ENCODE results near the gene OSM. TPM values are rescaled to one million over a fixed set of nuclear protein-coding genes. Genes with fewer than 3 reads are reported as not detected.

Gene OSM
- polyA plus RNA-seq, 1 donor (not counting 4 experiments of a cell fraction or from before 2014, with no cell fraction given) = not detected

DNA sequence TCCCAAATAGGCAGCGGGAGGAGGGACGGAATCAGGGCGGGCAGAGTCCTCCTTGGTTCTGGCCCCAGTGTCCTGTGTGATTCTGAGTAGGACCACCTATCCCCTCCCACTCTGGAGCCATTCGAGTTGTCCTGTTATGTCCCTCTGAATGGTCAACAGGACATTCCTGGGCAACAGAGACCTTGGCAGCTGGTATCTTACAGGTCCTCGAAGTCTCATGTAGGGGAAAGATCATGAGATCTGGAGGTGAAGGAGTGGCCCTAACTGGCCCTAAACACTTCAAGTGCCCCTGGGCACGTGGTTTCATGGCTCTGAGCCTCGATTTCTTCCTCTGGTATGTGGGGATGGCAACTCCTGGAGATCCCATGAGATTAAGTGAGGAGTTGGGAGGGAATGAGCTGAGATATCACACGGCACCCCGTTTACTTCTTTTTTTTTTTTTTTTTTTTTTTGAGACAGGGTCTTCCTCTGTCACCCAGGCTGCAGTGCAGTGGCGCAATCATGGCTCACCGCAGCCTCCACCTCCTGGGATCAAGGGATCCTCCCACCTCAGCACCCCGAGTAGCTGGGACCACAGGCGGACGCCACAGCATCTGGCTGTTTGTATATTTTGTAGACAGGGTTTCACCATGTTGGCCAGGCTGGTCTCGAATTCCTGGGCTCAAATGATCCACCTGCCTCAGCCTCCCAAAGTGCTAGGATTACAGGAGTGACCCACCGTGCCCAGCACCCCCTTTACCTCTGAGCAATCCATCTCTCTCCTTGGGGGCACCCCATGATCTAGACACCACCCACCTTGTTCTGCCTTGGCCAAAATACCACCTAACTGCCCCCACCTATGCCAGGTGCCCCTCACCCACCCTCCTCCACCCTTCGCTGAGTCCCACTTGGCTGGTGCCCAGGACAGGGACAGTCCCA lies 26.9 kb downstream of the OSM start:
- Histone ChIP-seq H3K9me1 (ENCODE audit: control insufficient read depth, extremely low read depth, insufficient read depth, low read length) (no peaks in the 10 kb centered on the region), H3K27me3 (ENCODE audit: control insufficient read depth, extremely low read depth, insufficient read depth, low read length) (no peaks in the 10 kb centered on the region), H3K9me3 (ENCODE audit: control insufficient read depth, low read depth, low read length) (no peaks in the 10 kb centered on the region), H3K4me2 (ENCODE audit: control insufficient read depth, extremely low read depth, insufficient read depth, low read depth, low read length) (no peak overlapping the region), H3K27ac (ENCODE audit: control insufficient read depth, insufficient read depth, low read length) (no peak overlapping the region), H2AFZ (ENCODE audit: control insufficient read depth, low read length) (no peak overlapping the region), H3K9ac (ENCODE audit: control insufficient read depth, extremely low read depth, insufficient read depth, low read length) (no peak overlapping the region), H3K4me3 (ENCODE audit: control insufficient read depth in 2 of 3, extremely low read depth in 1 of 3, insufficient read depth in 2 of 3, low read depth in 1 of 3, low read length in 3 of 3) (no peak overlapping the region), H3K36me3 (ENCODE audit: control insufficient read depth in 2 of 2, extremely low read depth in 1 of 2, insufficient read depth in 2 of 2, low read length in 2 of 2) (peaks cover 0 to 2% of the 10 kb centered on the region in 2 experiments), H4K20me1 (ENCODE audit: control insufficient read depth, extremely low read depth, insufficient read depth, low read length) (no peaks in the 10 kb centered on the region), H3K4me1 (ENCODE audit: control insufficient read depth, extremely low read depth, insufficient read depth, low read length) (no peaks in the 10 kb centered on the region), H3K79me2 (ENCODE audit: control insufficient read depth, insufficient read depth, low read length) (no peaks in the 10 kb centered on the region)
- FAIRE-seq = no peak
- no peak for DNase-seq (ENCODE audit: low read depth, low spot score)
- dilution Hi-C loops (cut with MboI; ENCODE audit: extremely low pct_ligation_motif_present, low sequenced_read_pairs) = no loop called here
- TF ChIP-seq, protein P1, sequence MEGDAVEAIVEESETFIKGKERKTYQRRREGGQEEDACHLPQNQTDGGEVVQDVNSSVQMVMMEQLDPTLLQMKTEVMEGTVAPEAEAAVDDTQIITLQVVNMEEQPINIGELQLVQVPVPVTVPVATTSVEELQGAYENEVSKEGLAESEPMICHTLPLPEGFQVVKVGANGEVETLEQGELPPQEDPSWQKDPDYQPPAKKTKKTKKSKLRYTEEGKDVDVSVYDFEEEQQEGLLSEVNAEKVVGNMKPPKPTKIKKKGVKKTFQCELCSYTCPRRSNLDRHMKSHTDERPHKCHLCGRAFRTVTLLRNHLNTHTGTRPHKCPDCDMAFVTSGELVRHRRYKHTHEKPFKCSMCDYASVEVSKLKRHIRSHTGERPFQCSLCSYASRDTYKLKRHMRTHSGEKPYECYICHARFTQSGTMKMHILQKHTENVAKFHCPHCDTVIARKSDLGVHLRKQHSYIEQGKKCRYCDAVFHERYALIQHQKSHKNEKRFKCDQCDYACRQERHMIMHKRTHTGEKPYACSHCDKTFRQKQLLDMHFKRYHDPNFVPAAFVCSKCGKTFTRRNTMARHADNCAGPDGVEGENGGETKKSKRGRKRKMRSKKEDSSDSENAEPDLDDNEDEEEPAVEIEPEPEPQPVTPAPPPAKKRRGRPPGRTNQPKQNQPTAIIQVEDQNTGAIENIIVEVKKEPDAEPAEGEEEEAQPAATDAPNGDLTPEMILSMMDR (optimal IDR thresholded peaks at IDR 0.05 in 1 of 3, IDR thresholded peaks at IDR 0.05 in 1 of 3, conservative IDR thresholded peaks at IDR 0.05 in 1 of 3; ENCODE audit: extremely low read depth in 1 of 3, insufficient read depth in 2 of 3, low read length in 3 of 3) = no peak
- TF ChIP-seq EZH2 (IDR thresholded peaks at IDR 0.05; ENCODE audit: low read length) = no peak

DNA sequence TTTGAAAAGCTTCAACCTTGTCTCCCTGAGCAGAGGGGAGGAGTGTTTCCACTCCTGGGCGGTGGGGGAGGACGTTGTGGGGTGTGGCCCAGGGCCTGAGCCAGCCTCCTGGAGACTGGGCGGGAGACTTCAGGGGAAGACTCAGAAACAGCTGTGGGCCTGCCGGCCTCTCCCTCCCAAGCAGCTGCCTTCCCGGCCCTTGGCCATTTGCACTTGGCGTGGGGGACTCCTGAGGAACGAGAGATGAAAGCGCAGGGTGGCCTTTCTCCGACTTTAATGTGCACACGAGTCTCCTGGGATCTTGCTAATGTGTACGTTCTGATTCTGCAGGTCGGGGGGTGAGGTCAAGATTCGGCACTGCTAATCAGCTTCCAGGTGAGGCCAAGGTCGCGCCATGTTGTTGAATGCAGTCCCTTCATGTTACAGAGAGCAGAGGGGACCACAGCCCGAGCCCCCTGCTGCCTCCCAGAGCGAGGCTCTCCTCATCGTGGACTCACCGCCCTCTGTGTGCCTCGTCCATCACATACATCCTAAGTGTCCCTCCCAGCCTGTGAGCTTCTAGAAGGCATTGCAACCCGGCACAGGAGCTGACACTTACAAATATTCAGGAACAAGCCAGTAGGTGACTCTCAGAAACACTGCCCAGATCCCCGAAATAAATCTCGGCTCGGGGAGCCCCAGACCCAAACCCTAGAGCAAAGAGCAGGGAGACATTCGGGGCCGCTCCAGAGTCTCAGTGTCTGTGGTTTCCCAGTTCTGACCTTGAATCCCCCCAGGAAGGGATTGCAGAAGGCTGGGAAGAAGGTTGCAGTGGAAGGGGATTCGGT lies 27.8 kb downstream of the OSM start:
- no peaks in the 10 kb centered on the region for H3K27me3 ChIP-seq (ENCODE audit: control insufficient read depth, extremely low read depth, insufficient read depth, low read length)
- no peaks in the 10 kb centered on the region for H3K79me2 ChIP-seq (ENCODE audit: control insufficient read depth, insufficient read depth, low read length)
- H3K27ac ChIP-seq (ENCODE audit: control insufficient read depth, insufficient read depth, low read length) = no peak overlapping the region
- no peak overlapping the region for H3K4me2 ChIP-seq (ENCODE audit: control insufficient read depth, extremely low read depth, insufficient read depth, low read depth, low read length)
- H3K9ac ChIP-seq (ENCODE audit: control insufficient read depth, extremely low read depth, insufficient read depth, low read length) = no peak overlapping the region
- TF ChIP-seq EZH2 (IDR thresholded peaks at IDR 0.05; ENCODE audit: low read length) = no peak
- TF ChIP-seq, protein P1 (optimal IDR thresholded peaks at IDR 0.05 in 1 of 3, IDR thresholded peaks at IDR 0.05 in 1 of 3, conservative IDR thresholded peaks at IDR 0.05 in 1 of 3; ENCODE audit: extremely low read depth in 1 of 3, insufficient read depth in 2 of 3, low read length in 3 of 3) = no peak
- no peaks in the 10 kb centered on the region for H3K4me1 ChIP-seq (ENCODE audit: control insufficient read depth, extremely low read depth, insufficient read depth, low read length)
- no peak overlapping the region for H3K4me3 ChIP-seq (ENCODE audit: control insufficient read depth in 2 of 3, extremely low read depth in 1 of 3, insufficient read depth in 2 of 3, low read depth in 1 of 3, low read length in 3 of 3)
- FAIRE-seq (no peak), DNase-seq (ENCODE audit: low read depth, low spot score) (no peak)
- H3K9me1 ChIP-seq (ENCODE audit: control insufficient read depth, extremely low read depth, insufficient read depth, low read length) = no peaks in the 10 kb centered on the region
- peaks cover 0 to 2% of the 10 kb centered on the region in 2 experiments for H3K36me3 ChIP-seq (ENCODE audit: control insufficient read depth in 2 of 2, extremely low read depth in 1 of 2, insufficient read depth in 2 of 2, low read length in 2 of 2)
- no peaks in the 10 kb centered on the region for H4K20me1 ChIP-seq (ENCODE audit: control insufficient read depth, extremely low read depth, insufficient read depth, low read length)
- H3K9me3 ChIP-seq (ENCODE audit: control insufficient read depth, low read depth, low read length) = no peaks in the 10 kb centered on the region
- dilution Hi-C loops (cut with MboI; ENCODE audit: extremely low pct_ligation_motif_present, low sequenced_read_pairs) = no loop called here
- no peak overlapping the region for H2AFZ ChIP-seq (ENCODE audit: control insufficient read depth, low read length)
